Head of caudate nucleus (tissue), 42 donors: Measurements from ENCODE around the gene MYH13.
"Not testable (repeated sequence)": the region's sequence is repeated elsewhere in the genome, so short reads cannot be mapped to it uniquely, and the experiment has no call there.

Experiments
- DNase-seq, 42 donors: peaks; one replicate each; pipeline versions ENCODE4 v3.0.0 to v3.0.0-alpha.2; 2020 to 2021; ENCODE audit warnings: mixed read lengths in 7 of 42
- intact Hi-C: fragments of 100-400 bp; cut with DNase I; formaldehyde crosslinking; loops from one replicate; pipeline ENCODE4 v1.15.0; 2022

MYH13 gene

DNA sequence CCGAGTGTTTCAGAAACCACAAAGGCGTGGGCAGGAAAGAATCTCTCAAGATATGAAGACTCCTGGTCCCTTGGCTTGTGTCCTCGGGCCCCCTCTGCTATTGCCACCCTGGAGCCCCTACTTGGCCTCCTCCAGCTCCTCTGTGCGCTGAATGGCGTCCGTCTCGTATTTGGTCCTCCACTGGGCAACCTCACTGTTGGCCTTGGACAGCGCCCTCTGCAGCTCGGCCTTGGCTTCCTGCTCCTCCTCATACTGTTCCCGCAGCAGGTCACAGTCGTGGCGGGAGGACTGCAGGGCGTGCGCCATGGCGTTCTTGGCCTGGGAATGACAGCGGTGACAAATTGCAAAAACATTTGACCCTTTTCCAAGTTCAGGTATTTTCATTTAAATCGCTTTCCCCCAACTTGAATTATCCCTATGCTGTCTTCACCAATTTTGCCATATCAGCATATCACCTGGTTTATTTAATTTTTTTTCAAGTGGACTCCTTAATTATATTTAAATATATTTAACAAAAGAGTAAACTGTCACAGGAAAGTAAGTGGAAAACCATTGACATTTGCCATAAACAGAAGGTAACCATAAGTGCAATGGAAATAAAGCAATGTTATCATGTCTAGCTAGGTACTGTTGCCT, 59.7 kb downstream of the MYH13 start:
- intact Hi-C loops: no loop called here
- DNase-seq: no peak

GRCh38 chr17:10311131-10311530, 61.7 kb downstream of the MYH13 start:
- no peak for DNase-seq
- intact Hi-C loops: no loop called here

GRCh38 chr17:10309003-10309974, 63.5 kb downstream of the MYH13 start:
- intact Hi-C loops: no loop called here
- no peak for DNase-seq

DNA sequence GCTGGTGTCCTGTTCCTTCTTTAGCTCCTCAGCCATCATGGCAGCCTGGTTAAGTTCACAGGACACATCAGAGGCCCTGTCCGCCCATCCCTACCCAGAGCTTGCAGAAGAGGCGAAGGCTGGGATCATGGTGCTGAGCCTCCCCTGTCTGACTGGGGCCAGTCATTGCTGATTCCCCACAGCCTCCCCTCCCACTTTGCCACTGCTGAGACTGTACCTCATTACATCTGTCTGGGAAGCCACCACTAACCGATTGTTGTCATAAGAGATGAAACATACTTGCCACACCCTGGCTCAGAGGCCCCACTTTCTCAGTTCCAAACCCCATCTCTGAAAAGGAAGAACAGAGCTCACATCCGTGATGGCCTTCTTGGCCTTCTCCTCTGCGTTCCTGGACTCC, 66.2 kb downstream of the MYH13 start:
- no peak for DNase-seq
- intact Hi-C loops: no loop called here

DNA sequence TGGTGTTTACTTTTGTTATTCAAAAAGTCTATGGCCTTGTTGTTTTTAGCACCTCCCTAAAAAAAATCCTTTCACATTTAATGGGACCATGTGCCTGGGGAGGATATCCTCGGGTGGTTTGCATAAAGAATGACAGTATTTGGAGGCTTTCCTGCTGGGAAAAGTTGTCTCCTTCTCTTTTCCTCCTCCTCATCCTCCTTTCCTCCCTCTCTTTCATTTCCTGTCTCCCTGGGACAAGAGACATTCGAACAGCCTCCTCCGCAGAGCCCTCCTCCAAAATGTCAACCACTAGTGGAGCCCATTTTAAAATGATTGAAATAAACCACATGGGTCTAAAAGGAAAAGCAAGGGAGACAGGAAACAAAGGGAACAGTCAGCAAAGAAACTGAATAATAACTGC, 67.4 kb downstream of the MYH13 start:
- DNase-seq: peak in 1 of 42 donors; percentile 23
- intact Hi-C loops: no loop called here

DNA sequence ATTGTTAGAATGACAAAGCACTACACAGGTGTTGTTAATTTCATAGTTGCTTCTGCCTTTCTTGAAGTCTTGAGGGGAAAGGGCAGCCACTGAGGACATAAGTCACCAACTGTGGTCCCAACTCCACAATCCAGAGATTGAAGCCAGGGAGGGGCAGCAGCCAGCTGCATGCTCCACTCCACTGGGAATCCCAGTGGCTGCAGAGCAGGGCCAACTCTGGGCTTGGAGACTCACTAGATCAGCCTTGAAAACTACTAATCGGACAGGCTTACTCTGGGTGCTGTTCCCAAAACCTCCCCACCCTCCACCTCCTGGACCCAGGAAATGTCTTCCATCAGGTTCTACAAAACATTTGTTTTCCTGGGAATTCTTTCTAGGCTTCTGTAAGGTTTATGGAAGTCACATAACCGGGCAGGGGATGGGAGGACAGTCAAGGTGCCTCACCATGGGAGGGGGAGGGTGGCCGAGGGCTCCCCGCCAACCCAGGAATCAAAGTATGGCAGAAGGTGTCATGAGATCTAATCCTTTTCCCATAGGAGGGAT, 68.0 kb downstream of the MYH13 start:
- DNase-seq: no peak
- intact Hi-C loops: no loop called here

GRCh38 chr17:10297691-10298090, 75.1 kb downstream of the MYH13 start:
- intact Hi-C loops: no loop called here
- no peak for DNase-seq

- DNase-seq: peak; percentile 15 to 83 (median 64)
- intact Hi-C loops: no loop called here
These were observed 77.0 kb downstream of the MYH13 start for GRCh38 chr17:10295728-10296343.

DNA sequence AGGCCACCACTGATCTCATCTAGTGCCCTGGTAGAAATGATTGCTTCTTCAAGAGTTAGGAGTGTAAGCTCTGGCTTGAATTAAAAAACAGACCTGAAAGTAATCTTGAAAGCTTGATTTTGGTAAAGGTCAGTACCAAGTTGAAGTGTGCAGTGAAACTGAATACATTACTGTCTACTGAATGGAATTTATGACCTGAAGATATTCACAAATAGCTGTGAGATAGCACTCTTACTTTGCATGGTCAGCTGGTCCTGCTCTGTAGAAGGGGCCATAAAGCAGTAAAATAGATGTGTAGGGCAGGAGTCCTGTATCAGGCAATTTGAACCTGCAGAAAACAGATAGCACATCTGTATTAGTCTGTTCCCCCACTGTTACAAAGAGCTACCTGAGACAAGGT, 78.6 kb downstream of the MYH13 start:
- no peak for DNase-seq
- intact Hi-C loops: no loop called here

DNA sequence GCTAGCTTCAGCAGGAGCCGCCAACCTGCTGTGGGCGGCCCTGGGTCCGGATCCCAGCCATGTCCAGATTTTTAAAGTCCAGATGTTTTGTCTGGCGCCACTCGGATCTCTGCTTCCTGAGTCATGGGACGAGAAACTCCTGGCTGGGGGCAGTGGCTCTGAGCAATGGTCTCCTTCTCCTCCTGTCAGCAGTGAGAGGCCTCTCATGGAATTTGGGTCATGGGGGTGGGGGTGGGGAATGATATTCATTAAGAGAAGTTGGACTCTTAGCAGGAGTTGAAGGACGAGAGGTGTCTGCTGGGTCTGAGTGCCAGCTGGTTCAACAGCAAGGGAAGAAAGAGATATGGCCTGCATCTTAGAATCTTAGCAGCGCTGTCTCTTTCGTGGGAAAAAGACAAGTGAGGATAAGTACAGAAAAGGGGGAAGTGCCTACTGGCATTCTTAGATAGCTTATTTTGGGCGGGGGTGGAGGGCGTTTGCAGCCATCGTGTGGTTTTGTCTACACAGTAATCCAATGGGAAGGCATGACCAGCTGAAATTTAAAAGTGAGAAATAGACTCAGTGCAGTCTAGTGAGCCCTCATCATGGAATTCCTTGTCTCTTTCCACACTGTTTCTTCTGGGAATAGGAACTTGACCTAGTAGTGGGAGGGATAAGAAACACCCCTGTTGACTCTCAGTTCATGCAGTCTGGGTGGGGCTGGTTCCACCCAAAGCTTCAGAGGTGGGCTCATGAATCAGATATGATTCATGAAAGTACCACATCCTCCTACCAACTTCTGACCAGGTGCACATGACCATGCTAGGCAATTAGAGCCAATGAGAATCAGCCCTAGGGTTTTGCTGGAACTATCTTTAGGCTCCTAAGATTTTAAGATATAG, 80.5 kb downstream of the MYH13 start:
- intact Hi-C loops: no loop called here

DNA sequence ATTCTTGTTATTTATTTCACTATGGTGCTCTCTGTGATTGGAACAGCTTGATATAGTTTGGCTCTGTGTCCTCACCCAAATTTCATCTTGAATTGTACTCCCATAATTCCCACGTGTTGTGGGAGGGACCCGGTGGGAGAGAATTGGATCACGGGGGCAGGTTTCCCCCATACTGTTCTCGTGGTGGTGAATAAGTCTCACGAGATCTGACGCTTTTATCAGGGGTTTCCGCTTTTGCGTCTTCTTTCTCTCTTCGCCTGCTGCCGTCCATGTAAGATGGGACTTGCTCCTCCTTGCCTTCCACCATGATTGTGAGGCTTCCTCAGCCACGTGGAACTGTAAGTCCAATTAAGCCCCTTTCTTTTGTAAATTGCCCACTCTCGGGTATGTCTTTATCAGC, 81.2 kb downstream of the MYH13 start:
- DNase-seq, intact Hi-C loops: not testable (repeated sequence)

More for the DNA sequence above, 80.5 kb downstream of the MYH13 start:
- DNase-seq: no peak

DNA sequence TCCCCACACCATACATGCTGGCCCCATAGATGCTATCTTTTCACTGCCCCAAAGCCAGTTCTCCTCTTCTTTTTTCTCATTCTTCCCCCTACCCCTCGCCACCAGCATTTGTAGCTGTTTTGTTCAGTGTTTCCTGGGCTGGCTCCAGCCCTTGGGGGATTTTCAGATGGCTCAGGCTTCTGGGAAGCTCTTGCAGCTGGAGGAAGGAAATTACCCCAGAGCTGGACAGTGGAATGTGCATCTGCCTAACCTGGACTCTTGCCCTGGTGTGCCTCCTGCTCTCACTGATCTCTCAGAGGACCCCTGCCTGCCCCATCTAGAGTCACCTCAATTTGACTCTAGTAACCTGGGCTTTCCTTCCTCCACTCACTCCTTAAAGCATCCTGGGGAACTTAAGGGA, 82.8 kb downstream of the MYH13 start:
- intact Hi-C loops: no loop called here
- DNase-seq: no peak

DNA sequence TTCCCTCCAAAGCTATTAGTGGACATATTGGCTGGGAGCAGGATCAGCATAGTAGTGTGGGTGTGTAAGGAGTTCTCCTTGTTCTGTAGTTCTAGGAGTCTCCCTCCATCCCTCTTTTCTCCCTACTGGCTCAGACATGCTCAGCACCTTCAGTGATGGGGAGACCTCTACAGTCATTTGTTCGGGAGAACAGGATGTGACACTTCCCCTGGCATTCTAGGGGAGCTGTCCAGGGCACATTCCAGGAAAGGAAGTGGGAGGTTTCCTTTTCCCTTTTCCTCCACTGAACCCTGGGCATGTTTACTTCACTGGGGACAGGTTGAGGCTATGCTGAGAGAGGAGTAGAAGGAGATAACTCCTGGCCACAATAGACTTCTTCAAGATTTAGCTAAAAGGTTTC, 86.5 kb downstream of the MYH13 start:
- intact Hi-C loops: no loop called here

DNA sequence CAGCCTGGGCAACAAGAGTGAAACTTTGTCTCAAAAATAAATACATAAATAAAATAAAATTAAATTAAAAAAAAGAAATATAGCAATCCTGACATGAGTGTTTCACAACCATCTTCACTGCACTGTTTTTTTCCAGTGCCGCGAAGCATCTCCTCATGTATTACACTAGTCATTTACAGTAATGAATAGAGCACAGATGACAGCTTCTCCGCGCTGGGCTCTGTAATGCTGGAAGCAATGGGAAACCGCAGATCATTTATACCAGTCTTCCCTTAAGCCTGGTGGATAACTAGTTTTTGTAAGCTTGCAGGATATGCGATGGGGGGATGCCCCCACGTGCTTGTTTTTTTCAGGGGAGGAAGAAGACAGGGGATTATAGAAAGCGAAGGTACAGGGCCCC, 86.9 kb downstream of the MYH13 start:
- intact Hi-C loops: no loop called here
- no peak for DNase-seq

More for the DNA sequence above, 86.5 kb downstream of the MYH13 start:
- no peak for DNase-seq

GRCh38 chr17:10280068-10280467, 92.7 kb downstream of the MYH13 start:
- no peak for DNase-seq
- intact Hi-C loops: no loop called here

GRCh38 chr17:10278218-10278617, 94.6 kb downstream of the MYH13 start:
- intact Hi-C loops: no loop called here
- DNase-seq: no peak

DNA sequence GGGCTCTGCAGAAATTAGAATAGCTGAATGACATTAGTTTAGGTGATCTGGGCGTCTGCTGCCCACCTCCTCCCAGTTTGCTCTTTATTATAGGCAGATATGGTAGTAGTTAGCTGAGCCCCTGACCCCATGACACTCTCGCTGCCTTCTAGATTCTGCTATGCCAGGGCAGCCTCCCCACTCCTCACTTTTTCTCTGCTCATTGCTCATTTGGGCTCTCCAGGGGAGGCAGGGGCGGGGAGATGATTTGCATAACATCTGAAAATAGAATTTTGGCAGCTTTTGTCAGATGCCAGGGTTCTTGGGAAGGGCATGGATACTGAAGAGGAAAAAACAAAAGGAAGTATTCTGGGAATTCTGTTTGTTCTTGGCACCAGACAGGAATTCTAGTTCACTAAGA, 96.4 kb downstream of the MYH13 start:
- intact Hi-C loops: no loop called here

DNA sequence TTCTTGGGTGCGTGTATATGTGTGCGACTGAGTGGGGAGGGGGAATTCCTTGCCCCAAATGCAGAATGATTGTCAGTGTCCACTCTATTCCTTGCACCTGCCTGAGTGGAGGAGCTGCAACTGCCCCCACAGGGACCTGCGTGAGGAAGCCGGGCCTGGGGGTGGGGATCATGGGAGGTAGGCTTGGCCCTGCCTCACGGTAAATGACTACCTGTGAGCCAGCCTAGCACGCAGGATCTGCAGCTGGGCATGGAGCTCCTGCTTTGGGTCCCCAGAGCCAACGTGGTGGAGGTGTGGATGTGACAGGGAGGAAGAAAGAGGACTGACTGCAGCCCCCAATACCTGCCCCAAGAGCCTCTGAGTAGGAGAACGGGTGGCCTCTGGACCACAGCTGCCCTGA, 97.4 kb downstream of the MYH13 start:
- no peak for DNase-seq
- intact Hi-C loops: no loop called here

More for the DNA sequence above, 96.4 kb downstream of the MYH13 start:
- DNase-seq: peak in 19 of 42 donors; percentile 9 to 65 (median 30)

- intact Hi-C loops: no loop called here
- no peak for DNase-seq
These were observed 101.7 kb downstream of the MYH13 start for GRCh38 chr17:10271106-10271562.
